HEK293 (cell line): ENCODE results near the gene PTRH1.
A peak's percentile ranks its signal among the peaks of the same experiment; 100 is the strongest.

ENCODE experiments used
- CTCF ChIA-PET: fragments of 350-600 bp; formaldehyde crosslinking; extraction: SDS; loops from one replicate; lab custom pipeline; 2021; ENCODE audit warnings: antibody characterized with exemption; lab: Yijun Ruan, JAX
- POLR2A ChIA-PET: fragments of 300-600 bp; formaldehyde crosslinking; extraction: SDS; loops from one replicate; lab custom pipeline; 2020; ENCODE audit warnings: antibody characterized with exemption, inconsistent platforms; lab: Yijun Ruan, JAX
- H3K27ac ChIP-seq: fragments of 200-500 bp; sonication (Bioruptor generic); 2 replicates; pipeline ENCODE4 v1.5.1; 2014; ENCODE audit warnings: low read depth, low read length, control low read depth, inconsistent platforms; ENCODE audit errors: extremely low read depth
- H3K36me3 ChIP-seq, 2 experiments: fragments of 200-500 bp in 1 of 2; sonication (Bioruptor generic) in 1 of 2; 1 replicate in 1 of 2; 2 replicates in 1 of 2; pipeline ENCODE4 v1.5.1; 2014 to 2017; ENCODE audit warnings: inconsistent platforms in 2 of 2, low read length in 2 of 2; ENCODE audit not compliant: control insufficient read depth in 2 of 2, insufficient read depth in 1 of 2
- H3K4me1 ChIP-seq: fragments of 200-500 bp; sonication (Bioruptor generic); 2 replicates; pipeline ENCODE4 v1.5.1; 2014; ENCODE audit warnings: mild to moderate bottlenecking, low read length, inconsistent platforms; ENCODE audit not compliant: control insufficient read depth, insufficient read depth
- H3K4me3 ChIP-seq: 2 replicates; pipeline ENCODE4 v1.5.1; 2011; ENCODE audit warnings: low read depth, mild to moderate bottlenecking, control low read depth, low read length, moderate library complexity
- H3K9me3 ChIP-seq: fragments of 200-500 bp; sonication (Bioruptor generic); 2 replicates; pipeline ENCODE4 v1.5.1; 2014; ENCODE audit warnings: low read depth, low read length, inconsistent platforms; ENCODE audit not compliant: control insufficient read depth, insufficient read depth
- HOXD13 ChIP-seq: sonication (generic); formaldehyde crosslinking; IDR thresholded peaks from 2 replicates; pipeline ENCODE4 v1.8.0; 2022; ENCODE audit warnings: missing genetic modification reagents, borderline replicate concordance
- PRDM10 ChIP-seq: fragments of 450-650 bp; formaldehyde crosslinking; IDR thresholded peaks from 2 replicates; pipeline ENCODE4 v1.5.1; 2016; ENCODE audit warnings: missing biosample characterization, missing genetic modification characterization
- REPIN1 ChIP-seq: fragments of 450-650 bp; formaldehyde crosslinking; IDR thresholded peaks from 2 replicates; pipeline ENCODE4 v1.5.1; 2017; ENCODE audit warnings: missing biosample characterization, missing genetic modification characterization, low read depth
- ZNF112 ChIP-seq: fragments of 450-650 bp; formaldehyde crosslinking; IDR thresholded peaks from 2 replicates; pipeline ENCODE4 v1.5.0; 2017; ENCODE audit warnings: missing biosample characterization, missing genetic modification characterization
- ZNF114 ChIP-seq: fragments of 450-650 bp; formaldehyde crosslinking; IDR thresholded peaks from 2 replicates; pipeline ENCODE4 v1.5.0; 2017; ENCODE audit warnings: missing biosample characterization, missing genetic modification characterization
- ZNF146 ChIP-seq: fragments of 450-650 bp; formaldehyde crosslinking; IDR thresholded peaks from 2 replicates; pipeline ENCODE4 v1.5.1; 2016; ENCODE audit warnings: missing biosample characterization, missing genetic modification characterization
- ZNF157 ChIP-seq: fragments of 450-650 bp; formaldehyde crosslinking; IDR thresholded peaks from 2 replicates; pipeline ENCODE4 v1.5.1; 2016; ENCODE audit warnings: missing biosample characterization, missing genetic modification characterization
- ZNF221 ChIP-seq: fragments of 450-650 bp; formaldehyde crosslinking; IDR thresholded peaks from 2 replicates; pipeline ENCODE4 v1.5.1; 2017; ENCODE audit warnings: missing biosample characterization, missing genetic modification characterization, borderline replicate concordance
- ZNF223 ChIP-seq: fragments of 450-650 bp; formaldehyde crosslinking; IDR thresholded peaks from 2 replicates; pipeline ENCODE4 v1.5.1; 2016; ENCODE audit warnings: missing biosample characterization, missing genetic modification characterization
- ZNF362 ChIP-seq: fragments of 450-650 bp; formaldehyde crosslinking; IDR thresholded peaks from 2 replicates; pipeline ENCODE4 v1.5.1; 2016; ENCODE audit warnings: missing biosample characterization, missing genetic modification characterization
- ZNF510 ChIP-seq: fragments of 450-650 bp; formaldehyde crosslinking; IDR thresholded peaks from 2 replicates; pipeline ENCODE4 v1.5.1; 2018; ENCODE audit warnings: mild to moderate bottlenecking, missing genetic modification characterization, missing biosample characterization; ENCODE audit not compliant: insufficient replicate concordance
- ZNF521 ChIP-seq: fragments of 450-650 bp; formaldehyde crosslinking; IDR thresholded peaks from 2 replicates; pipeline ENCODE4 v1.5.1; 2017; ENCODE audit warnings: missing biosample characterization, mild to moderate bottlenecking, missing genetic modification characterization
- ZNF785 ChIP-seq: fragments of 450-650 bp; formaldehyde crosslinking; IDR thresholded peaks from 2 replicates; pipeline ENCODE4 v1.5.1; 2016; ENCODE audit warnings: missing biosample characterization, missing genetic modification characterization
- TF ChIP-seq, protein P1 (sequence below): fragments of 450-650 bp; formaldehyde crosslinking; IDR thresholded peaks from 2 replicates; pipeline ENCODE4 v1.5.1; 2017; ENCODE audit warnings: missing biosample characterization, missing genetic modification characterization
- TF ChIP-seq, protein P2 (sequence below): fragments of 450-650 bp; formaldehyde crosslinking; IDR thresholded peaks from 2 replicates; pipeline ENCODE4 v1.5.1; 2017; ENCODE audit warnings: missing biosample characterization, missing genetic modification characterization
- TF ChIP-seq, protein P3 (sequence below): fragments of 450-650 bp; formaldehyde crosslinking; IDR thresholded peaks from 2 replicates; pipeline ENCODE4 v1.5.1; 2016; ENCODE audit warnings: missing biosample characterization, missing genetic modification characterization

PTRH1 gene

GRCh38 chr9:127749090-127749787, 33.8 kb upstream of the PTRH1 start (continued):
- TF ChIP-seq ZNF157 (tag by site-specific recombination) = no peak

- Histone ChIP-seq H3K4me1 (no peaks in the 10 kb centered on the region), H3K9me3 (no peaks in the 10 kb centered on the region), H3K4me3 (no peak overlapping the region), H3K36me3 (no peaks in the 10 kb centered on the region), H3K27ac (no peak overlapping the region)
- CTCF ChIA-PET = interaction anchor here (0.9 to 1.9 kb wide), 4 partner anchors 9 to 158 kb away, joined by 3 to 8 read pairs (median 4); partner anchors contain the start of gene TOR2A
- TF ChIP-seq PRDM10 (tag by site-specific recombination) = peak; percentile 82
- TF ChIP-seq, protein P1, sequence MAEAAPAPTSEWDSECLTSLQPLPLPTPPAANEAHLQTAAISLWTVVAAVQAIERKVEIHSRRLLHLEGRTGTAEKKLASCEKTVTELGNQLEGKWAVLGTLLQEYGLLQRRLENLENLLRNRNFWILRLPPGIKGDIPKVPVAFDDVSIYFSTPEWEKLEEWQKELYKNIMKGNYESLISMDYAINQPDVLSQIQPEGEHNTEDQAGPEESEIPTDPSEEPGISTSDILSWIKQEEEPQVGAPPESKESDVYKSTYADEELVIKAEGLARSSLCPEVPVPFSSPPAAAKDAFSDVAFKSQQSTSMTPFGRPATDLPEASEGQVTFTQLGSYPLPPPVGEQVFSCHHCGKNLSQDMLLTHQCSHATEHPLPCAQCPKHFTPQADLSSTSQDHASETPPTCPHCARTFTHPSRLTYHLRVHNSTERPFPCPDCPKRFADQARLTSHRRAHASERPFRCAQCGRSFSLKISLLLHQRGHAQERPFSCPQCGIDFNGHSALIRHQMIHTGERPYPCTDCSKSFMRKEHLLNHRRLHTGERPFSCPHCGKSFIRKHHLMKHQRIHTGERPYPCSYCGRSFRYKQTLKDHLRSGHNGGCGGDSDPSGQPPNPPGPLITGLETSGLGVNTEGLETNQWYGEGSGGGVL (tag by site-specific recombination) = no peak
- POLR2A ChIA-PET = no interaction called here
These were observed 31.6 kb upstream of the PTRH1 start for GRCh38 chr9:127746959-127747569.

DNA sequence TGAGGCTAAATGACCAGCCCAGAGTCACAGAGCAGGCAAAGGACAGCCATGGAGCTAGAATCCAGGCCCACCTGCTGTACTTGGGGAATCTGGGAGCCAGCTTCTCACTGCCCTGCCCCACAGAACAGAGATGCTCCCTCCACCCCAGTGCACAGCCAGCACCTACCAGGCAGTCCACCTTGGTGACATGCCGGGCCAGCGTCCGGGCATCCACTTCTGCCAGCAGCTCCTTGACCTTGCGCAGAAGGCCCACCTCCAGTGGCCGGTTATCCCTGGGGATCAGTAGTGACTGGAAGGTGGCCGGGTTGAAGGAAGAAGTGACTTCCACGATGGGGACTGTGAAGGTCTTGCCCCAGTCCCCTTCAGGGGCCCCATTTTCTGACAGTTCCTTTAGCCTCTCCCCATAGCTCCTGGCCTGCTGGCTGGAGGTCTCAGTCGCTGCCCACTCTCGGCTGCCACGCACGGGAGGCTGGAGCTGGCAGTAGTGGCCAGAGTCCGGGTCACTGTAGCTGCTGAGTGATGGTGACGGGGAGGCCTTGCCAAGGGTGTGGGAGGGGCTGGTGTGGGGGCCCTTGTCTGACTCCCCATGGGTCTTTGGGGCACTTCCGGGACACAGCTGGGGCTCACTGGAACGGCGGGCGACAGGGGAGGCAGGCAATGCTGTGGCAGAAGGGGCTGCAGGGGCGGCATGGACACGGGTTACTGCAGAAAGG, 29.1 kb upstream of the PTRH1 start:
- Histone ChIP-seq H3K4me3 (no peak overlapping the region), H3K27ac (no peak overlapping the region), H3K4me1 (no peaks in the 10 kb centered on the region), H3K9me3 (no peaks in the 10 kb centered on the region), H3K36me3 (no peaks in the 10 kb centered on the region)
- ChIA-PET POLR2A (no interaction called here), CTCF (interaction anchor here (0.6 to 1.0 kb wide), 4 partner anchors 10 to 176 kb away, joined by 3 to 4 read pairs (median 3); partner anchors contain the start of gene TOR2A)
- TF ChIP-seq ZNF112 (tag by site-specific recombination) (no peak), ZNF114 (tag by site-specific recombination) (no peak), ZNF223 (tag by site-specific recombination) (no peak), HOXD13 (CRISPR knock-in tag) (no peak), REPIN1 (tag by site-specific recombination) (no peak), ZNF221 (tag by site-specific recombination) (no peak), ZNF146 (tag by site-specific recombination) (no peak), ZNF785 (tag by site-specific recombination) (no peak), ZNF362 (tag by site-specific recombination) (no peak), ZNF510 (tag by site-specific recombination) (no peak), ZNF521 (no peak)
- TF ChIP-seq, protein P2, sequence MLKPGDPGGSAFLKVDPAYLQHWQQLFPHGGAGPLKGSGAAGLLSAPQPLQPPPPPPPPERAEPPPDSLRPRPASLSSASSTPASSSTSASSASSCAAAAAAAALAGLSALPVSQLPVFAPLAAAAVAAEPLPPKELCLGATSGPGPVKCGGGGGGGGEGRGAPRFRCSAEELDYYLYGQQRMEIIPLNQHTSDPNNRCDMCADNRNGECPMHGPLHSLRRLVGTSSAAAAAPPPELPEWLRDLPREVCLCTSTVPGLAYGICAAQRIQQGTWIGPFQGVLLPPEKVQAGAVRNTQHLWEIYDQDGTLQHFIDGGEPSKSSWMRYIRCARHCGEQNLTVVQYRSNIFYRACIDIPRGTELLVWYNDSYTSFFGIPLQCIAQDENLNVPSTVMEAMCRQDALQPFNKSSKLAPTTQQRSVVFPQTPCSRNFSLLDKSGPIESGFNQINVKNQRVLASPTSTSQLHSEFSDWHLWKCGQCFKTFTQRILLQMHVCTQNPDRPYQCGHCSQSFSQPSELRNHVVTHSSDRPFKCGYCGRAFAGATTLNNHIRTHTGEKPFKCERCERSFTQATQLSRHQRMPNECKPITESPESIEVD = no peak
- TF ChIP-seq, protein P3, sequence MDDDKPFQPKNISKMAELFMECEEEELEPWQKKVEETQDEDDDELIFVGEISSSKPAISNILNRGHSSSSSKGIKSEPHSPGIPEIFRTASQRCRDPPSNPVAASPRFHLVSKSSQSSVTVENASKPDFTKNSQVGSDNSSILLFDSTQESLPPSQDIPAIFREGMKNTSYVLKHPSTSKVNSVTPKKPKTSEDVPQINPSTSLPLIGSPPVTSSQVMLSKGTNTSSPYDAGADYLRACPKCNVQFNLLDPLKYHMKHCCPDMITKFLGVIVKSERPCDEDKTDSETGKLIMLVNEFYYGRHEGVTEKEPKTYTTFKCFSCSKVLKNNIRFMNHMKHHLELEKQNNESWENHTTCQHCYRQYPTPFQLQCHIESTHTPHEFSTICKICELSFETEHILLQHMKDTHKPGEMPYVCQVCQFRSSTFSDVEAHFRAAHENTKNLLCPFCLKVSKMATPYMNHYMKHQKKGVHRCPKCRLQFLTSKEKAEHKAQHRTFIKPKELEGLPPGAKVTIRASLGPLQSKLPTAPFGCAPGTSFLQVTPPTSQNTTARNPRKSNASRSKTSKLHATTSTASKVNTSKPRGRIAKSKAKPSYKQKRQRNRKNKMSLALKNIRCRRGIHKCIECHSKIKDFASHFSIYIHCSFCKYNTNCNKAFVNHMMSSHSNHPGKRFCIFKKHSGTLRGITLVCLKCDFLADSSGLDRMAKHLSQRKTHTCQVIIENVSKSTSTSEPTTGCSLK (tag by site-specific recombination) = no peak
